GM18498 (cell line): ENCODE measurements around the gene MICAL3.
"Not testable (repeated sequence)": the region's sequence is repeated elsewhere in the genome, so short reads cannot be mapped to it uniquely, and the experiment has no call there.

Source experiments
- ATAC-seq: cut with Tn5 transposase; IDR thresholded peaks from one replicate; pipeline ENCODE4 v1.9.1; 2021; ENCODE audit warnings: mild to moderate bottlenecking, moderate library complexity; ENCODE audit not compliant: unreplicated experiment

MICAL3 gene

DNA sequence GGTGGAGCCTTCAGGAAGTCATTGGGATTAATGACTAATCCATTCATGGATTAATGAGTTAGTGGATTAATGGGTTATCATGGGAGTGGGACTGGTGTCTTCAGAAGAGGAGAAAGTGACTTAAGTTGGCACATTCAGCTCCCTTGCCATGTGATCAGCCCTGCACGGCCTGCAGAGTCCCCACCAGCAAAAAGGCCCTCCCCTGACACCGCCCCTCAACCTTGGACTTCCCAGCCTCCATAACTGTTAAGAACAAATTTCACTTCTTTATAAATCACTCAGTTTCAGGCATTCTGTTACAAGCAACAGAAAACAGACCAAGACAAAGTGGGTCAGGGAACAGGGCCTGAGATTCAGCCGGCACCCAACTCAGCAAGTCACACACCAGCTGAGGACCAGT is 85.3 kb downstream of the MICAL3 start:
- ATAC-seq, result no peak

- no peak for ATAC-seq
These were observed 85.9 kb downstream of the MICAL3 start for GRCh38 chr22:17938484-17938924.

DNA sequence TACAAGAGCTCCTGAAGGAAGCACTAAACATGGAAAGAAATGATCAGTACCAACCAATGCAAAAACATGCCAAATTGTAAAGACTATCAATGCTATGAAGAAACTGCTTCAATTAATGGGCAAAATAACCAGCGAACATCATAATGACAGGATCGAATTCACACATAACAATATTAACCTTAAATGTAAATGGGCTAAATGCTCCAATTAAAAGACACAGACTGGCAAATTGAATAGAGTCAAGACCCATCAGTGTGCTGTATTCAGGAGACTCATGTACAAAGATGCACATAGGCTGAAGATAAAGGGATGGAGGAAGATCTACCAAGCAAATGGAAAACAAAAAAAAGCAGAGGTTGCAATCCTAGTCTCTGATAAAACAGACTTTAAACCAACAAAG is 91.9 kb downstream of the MICAL3 start:
- not testable (repeated sequence) for ATAC-seq

DNA sequence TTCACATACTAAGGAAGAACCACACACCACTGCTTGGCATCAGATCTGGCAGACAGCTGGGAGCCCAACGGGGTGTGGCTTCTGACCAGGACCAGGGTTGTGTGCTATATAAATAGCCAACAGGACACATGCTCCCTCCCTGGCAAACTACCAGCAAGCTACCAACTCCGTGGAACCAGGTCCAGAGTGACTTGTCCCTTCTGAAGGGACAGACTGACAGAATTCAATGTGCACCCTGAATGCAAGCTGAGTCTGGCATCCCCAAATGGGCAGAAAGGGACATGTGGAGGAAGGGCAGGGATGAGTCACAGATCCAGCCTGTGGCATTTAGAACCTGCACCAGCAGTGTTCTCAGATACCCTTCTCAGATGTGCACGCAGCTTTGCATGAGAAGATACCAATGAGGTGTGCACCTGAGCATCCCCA is 92.9 kb downstream of the MICAL3 start:
- ATAC-seq, result no peak

GRCh38 chr22:17930455-17931313 is 93.7 kb downstream of the MICAL3 start:
- no peak for ATAC-seq

DNA sequence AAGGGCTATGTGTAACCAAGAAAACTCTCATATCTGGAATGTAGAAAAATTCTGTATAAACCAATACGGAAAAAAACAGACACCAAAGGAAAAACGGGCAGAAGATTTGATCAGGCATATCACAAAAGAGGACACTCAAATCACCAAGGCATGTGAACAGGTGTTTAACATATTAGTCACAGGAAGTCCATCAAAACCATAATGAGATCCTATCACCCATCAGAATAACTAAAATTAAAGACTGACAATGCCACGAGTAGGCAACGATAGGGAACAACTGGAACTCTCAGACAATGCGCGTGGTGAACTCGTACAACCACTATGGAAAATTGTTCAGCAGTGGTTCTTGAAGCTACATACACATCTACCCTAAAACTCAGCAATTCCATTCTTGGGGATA is 94.5 kb downstream of the MICAL3 start:
- ATAC-seq, result no peak

DNA sequence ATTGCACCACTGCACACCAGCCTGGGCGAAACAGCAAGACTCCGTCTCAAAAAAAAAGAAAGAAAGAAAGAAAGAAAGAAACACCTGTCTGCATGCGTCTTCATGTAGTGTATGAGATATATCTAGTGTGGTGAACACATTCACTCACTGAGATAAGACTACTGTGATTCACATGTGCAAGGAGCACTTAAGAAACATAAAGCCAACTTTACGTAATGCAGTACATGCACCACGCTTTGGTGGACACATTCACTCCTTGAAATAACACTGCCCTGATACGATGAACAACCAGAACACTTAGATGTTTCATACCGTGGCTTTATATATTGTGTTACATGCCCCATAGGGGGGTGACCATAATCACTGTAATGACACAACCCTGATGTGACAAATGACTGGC is 96.0 kb downstream of the MICAL3 start:
- ATAC-seq, result no peak

- ATAC-seq, result no peak
These were observed 97.3 kb downstream of the MICAL3 start for GRCh38 chr22:17927062-17927461.

- ATAC-seq, result no peak
These were observed 97.8 kb downstream of the MICAL3 start for GRCh38 chr22:17926516-17926915.

DNA sequence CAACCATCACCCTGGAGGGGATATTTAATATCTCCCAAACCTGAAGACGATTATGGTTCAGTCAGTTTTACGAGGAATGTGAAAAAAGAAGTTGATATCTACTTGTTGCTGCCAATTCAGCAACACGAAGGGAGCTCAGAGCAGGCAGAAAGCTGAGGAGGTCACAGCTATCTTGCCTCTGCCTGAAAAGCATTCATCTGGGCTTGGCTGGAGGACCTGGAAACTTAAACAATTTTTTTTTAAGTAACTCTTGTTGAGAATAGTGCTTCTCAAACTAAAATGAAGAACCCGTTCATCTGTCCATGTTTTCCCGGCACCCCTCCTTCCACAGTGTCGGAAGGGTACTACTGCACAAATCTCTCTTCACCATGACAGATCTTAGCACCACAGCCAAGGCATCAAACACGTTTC is 98.9 kb downstream of the MICAL3 start:
- no peak for ATAC-seq

GRCh38 chr22:17924735-17925364 is 99.5 kb downstream of the MICAL3 start:
- ATAC-seq, result no peak

- ATAC-seq, result no peak
These were observed 100.3 kb downstream of the MICAL3 start for GRCh38 chr22:17924076-17924475.

DNA sequence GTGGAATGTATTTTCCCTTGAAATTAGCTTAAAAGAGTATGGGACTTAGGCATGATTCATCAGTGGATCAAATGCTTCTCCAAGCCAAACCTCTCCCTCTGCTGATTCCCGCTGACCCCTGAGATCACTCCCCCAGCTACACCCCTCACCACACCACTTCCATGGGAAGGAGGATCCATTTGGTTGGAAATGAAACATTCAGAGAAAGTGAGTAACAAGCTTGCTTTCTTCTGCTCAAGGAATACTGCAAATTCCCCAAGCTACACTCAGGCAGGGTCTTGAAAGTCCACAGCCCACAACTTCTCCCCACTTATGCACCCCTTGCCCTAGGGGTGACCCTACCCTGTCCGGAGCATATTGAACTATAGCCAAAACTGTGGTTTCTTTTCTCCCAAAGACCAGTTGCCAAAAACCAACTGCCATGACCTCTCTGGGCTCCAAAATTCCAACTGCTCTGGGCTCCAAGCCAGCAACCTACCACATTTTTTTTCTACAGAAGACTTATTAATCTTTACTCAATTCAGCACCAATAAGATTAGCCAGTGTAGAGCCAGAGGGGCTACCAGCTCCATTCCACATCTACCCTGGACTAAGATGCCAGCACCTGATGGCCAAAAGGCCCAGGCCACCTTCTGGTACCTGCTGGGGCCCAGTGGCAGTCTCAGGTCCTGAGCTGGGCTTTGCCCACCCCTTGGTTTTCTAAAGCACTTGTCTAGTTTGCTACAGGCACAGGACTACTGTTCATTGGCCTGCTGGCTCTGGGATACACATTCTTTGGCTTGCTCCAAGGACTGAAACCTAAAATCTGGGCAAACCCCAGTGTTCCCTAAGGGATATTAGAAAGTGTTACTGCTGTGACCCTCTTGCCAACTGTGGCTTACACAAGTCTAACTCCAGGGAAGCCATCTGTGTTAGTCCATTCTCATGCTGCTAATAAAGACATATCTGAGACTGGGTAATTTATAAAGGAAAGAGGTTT is 101.1 kb downstream of the MICAL3 start:
- no peak for ATAC-seq

- no peak for ATAC-seq
These were observed 102.2 kb downstream of the MICAL3 start for GRCh38 chr22:17921871-17922821.

GRCh38 chr22:17920992-17921650 is 103.2 kb downstream of the MICAL3 start:
- ATAC-seq, result no peak

- ATAC-seq, result no peak
These were observed 104.2 kb downstream of the MICAL3 start for GRCh38 chr22:17920145-17920605.

- no peak for ATAC-seq
These were observed 104.9 kb downstream of the MICAL3 start for GRCh38 chr22:17919276-17920144.

- ATAC-seq, result no peak
These were observed 105.5 kb downstream of the MICAL3 start for GRCh38 chr22:17918840-17919239.
